ENCODE results near the gene LAIR1.

GRCh38 chr19:54351474-54351873 lies 13.3 kb downstream of the LAIR1 start:
- TF ChIP-seq ZNF660 (tag by site-specific recombination; IDR thresholded peaks at IDR 0.05) (no peak), EGR2 (tag by site-specific recombination; IDR thresholded peaks at IDR 0.05; ENCODE audit: low read depth) (no peak), ZNF600 (tag by site-specific recombination; IDR thresholded peaks at IDR 0.05) (no peak), MEIS1 (CRISPR knock-in tag; IDR thresholded peaks at IDR 0.05; ENCODE audit: borderline replicate concordance) (no peak)
